Measurements from ENCODE around the gene PUS10.
A peak's percentile ranks its signal among the peaks of the same experiment; 100 is the strongest.
"Not testable (repeated sequence)": the region's sequence is repeated elsewhere in the genome, so short reads cannot be mapped to it uniquely, and the experiment has no call there.

PUS10 gene

GRCh38 chr2:61011678-61012077 is 6.4 kb downstream of the PUS10 start:
- DNase-seq: no peak

- DNase-seq: no peak
Measured at GRCh38 chr2:61009355-61009754, 8.7 kb downstream of the PUS10 start.

GRCh38 chr2:61006486-61007105 is 11.5 kb downstream of the PUS10 start:
- DNase-seq: no peak

GRCh38 chr2:61005736-61006135 is 12.3 kb downstream of the PUS10 start:
- DNase-seq: no peak

GRCh38 chr2:60998628-60999545 is 19.2 kb downstream of the PUS10 start:
- peak; percentile 40 for DNase-seq

GRCh38 chr2:60994131-60994530 is 23.9 kb downstream of the PUS10 start:
- DNase-seq: no peak

- no peak for DNase-seq
Measured at GRCh38 chr2:60992985-60993392, 25.1 kb downstream of the PUS10 start.

- no peak for DNase-seq
Measured at GRCh38 chr2:60991644-60992043, 26.4 kb downstream of the PUS10 start.

GRCh38 chr2:60989259-60989658 is 28.8 kb downstream of the PUS10 start:
- DNase-seq: no peak

GRCh38 chr2:60987656-60988055 is 30.4 kb downstream of the PUS10 start:
- not testable (repeated sequence) for DNase-seq

GRCh38 chr2:60987041-60987440 is 31.0 kb downstream of the PUS10 start:
- DNase-seq: no peak

- DNase-seq: no peak
Measured at GRCh38 chr2:60984720-60985119, 33.3 kb downstream of the PUS10 start.

GRCh38 chr2:60982066-60982465 is 36.0 kb downstream of the PUS10 start:
- not testable (repeated sequence) for DNase-seq

- no peak for DNase-seq
Measured at GRCh38 chr2:60980071-60980815, 37.8 kb downstream of the PUS10 start.

- DNase-seq: no peak
Measured at GRCh38 chr2:60979231-60979630, 38.8 kb downstream of the PUS10 start.

- DNase-seq: no peak
Measured at GRCh38 chr2:60977562-60977895, 40.5 kb downstream of the PUS10 start.

- no peak for DNase-seq
Measured at GRCh38 chr2:60976875-60977561, 41.0 kb downstream of the PUS10 start.

- no peak for DNase-seq
Measured at GRCh38 chr2:60976256-60976850, 41.7 kb downstream of the PUS10 start.

- no peak for DNase-seq
Measured at GRCh38 chr2:60974652-60975051, 43.4 kb downstream of the PUS10 start.

GRCh38 chr2:60973705-60974104 is 44.4 kb downstream of the PUS10 start:
- no peak for DNase-seq

GRCh38 chr2:60972889-60973656 is 45.0 kb downstream of the PUS10 start:
- DNase-seq: no peak

Data from NCI-H345 (cell line).